ENCODE measurements around the gene SLFNL1.

Gene SLFNL1

GRCh38 chr1:40976952-40977690 lies 44.4 kb downstream of the SLFNL1 start:
- in situ Hi-C loops (cut with HindIII; ENCODE audit: low sequenced_read_pairs): no loop called here
- H3K4me3 ChIP-seq (ENCODE audit: low read depth, low read length): no peak overlapping the region
- TF ChIP-seq CTCF (IDR thresholded peaks at IDR 0.05; ENCODE audit: low read depth, low read length, missing control alignments): no peak
- DNase-seq (ENCODE audit: low read depth): no peak

- no peak for TF ChIP-seq CTCF (IDR thresholded peaks at IDR 0.05; ENCODE audit: low read depth, low read length, missing control alignments)
- no peak overlapping the region for H3K4me3 ChIP-seq (ENCODE audit: low read depth, low read length)
- in situ Hi-C loops (cut with HindIII; ENCODE audit: low sequenced_read_pairs): no loop called here
- no peak for DNase-seq (ENCODE audit: low read depth)
Observed at GRCh38 chr1:40974945-40975344, 46.6 kb downstream of the SLFNL1 start.

- H3K4me3 ChIP-seq (ENCODE audit: low read depth, low read length): no peak overlapping the region
- DNase-seq (ENCODE audit: low read depth): no peak
- in situ Hi-C loops (cut with HindIII; ENCODE audit: low sequenced_read_pairs): no loop called here
- TF ChIP-seq CTCF (IDR thresholded peaks at IDR 0.05; ENCODE audit: low read depth, low read length, missing control alignments): no peak
Observed at GRCh38 chr1:40973912-40974311, 47.6 kb downstream of the SLFNL1 start.

GRCh38 chr1:40971966-40972365 lies 49.6 kb downstream of the SLFNL1 start:
- no peak overlapping the region for H3K4me3 ChIP-seq (ENCODE audit: low read depth, low read length)
- DNase-seq (ENCODE audit: low read depth): no peak
- in situ Hi-C loops (cut with HindIII; ENCODE audit: low sequenced_read_pairs): no loop called here
- no peak for TF ChIP-seq CTCF (IDR thresholded peaks at IDR 0.05; ENCODE audit: low read depth, low read length, missing control alignments)

- TF ChIP-seq CTCF (IDR thresholded peaks at IDR 0.05; ENCODE audit: low read depth, low read length, missing control alignments): no peak
- in situ Hi-C loops (cut with HindIII; ENCODE audit: low sequenced_read_pairs): no loop called here
- no peak for DNase-seq (ENCODE audit: low read depth)
- no peak overlapping the region for H3K4me3 ChIP-seq (ENCODE audit: low read depth, low read length)
Observed at GRCh38 chr1:40969445-40969844, 52.1 kb downstream of the SLFNL1 start.

- DNase-seq (ENCODE audit: low read depth): no peak
- in situ Hi-C loops (cut with HindIII; ENCODE audit: low sequenced_read_pairs): no loop called here
- TF ChIP-seq CTCF (IDR thresholded peaks at IDR 0.05; ENCODE audit: low read depth, low read length, missing control alignments): no peak
- no peak overlapping the region for H3K4me3 ChIP-seq (ENCODE audit: low read depth, low read length)
Observed at GRCh38 chr1:40966417-40966816, 55.1 kb downstream of the SLFNL1 start.

All from astrocyte of the cerebellum (primary cell).